ENCODE results near the gene PTPN3. TPM values are rescaled to one million over a fixed set of nuclear protein-coding genes. Genes with fewer than 3 reads are reported as not detected.

PTPN3 gene
- total and polyA plus RNA-seq, 12 donors: 3.1 to 70.7 (median 49.6) TPM

- ATAC-seq (peak in 1 of 8 donors; percentile 35), DNase-seq (no peak)
- Histone ChIP-seq H3K9me3 (no peaks in the 10 kb centered on the region), H3K27me3 (peaks cover 0 to 4% (median 0%) of the 10 kb centered on the region in 7 donors), H3K27ac (no peak overlapping the region), H3K4me1 (no peaks in the 10 kb centered on the region), H3K36me3 (no peaks in the 10 kb centered on the region), H3K4me3 (no peak overlapping the region)
- 57 to 58% methylated on average over 4 of the region's 4 CpGs for WGBS, 2 donors
- TF ChIP-seq CTCF (IDR thresholded peaks at IDR 0.05): no peak
- intact Hi-C loops (cut with DNase I): loop anchor here in 1 of 10 donors (10.0 kb wide), 1 partner anchor 65 kb away; no protein-coding TSS in a partner anchor
Observed at GRCh38 chr9:109509611-109510010, 11.5 kb upstream of the PTPN3 start.

- H3K4me3 ChIP-seq: no peak overlapping the region
- peak in 7 of 8 donors; percentile 9 to 63 (median 42) for ATAC-seq
- WGBS, 2 donors: 65 to 69% methylated on average over 9 of the region's 9 CpGs
- no peaks in the 10 kb centered on the region for H3K36me3 ChIP-seq
- no peak for DNase-seq
- no peaks in the 10 kb centered on the region for H3K4me1 ChIP-seq
- intact Hi-C loops (cut with DNase I): no loop called here
- H3K27me3 ChIP-seq: peaks cover 0 to 7% (median 0%) of the 10 kb centered on the region in 7 donors
- TF ChIP-seq CTCF (IDR thresholded peaks at IDR 0.05): no peak
- H3K9me3 ChIP-seq: no peaks in the 10 kb centered on the region
- H3K27ac ChIP-seq: no peak overlapping the region
Observed at GRCh38 chr9:109507421-109507838, 9.3 kb upstream of the PTPN3 start.

- Histone ChIP-seq H3K4me1 (no peaks in the 10 kb centered on the region), H3K27me3 (peaks cover 0 to 17% (median 0%) of the 10 kb centered on the region in 7 donors), H3K36me3 (no peaks in the 10 kb centered on the region), H3K4me3 (no peak overlapping the region), H3K27ac (no peak overlapping the region), H3K9me3 (no peaks in the 10 kb centered on the region)
- WGBS, 2 donors: 58 to 59% methylated on average over 3 of the region's 3 CpGs
- DNase-seq: no peak
- no peak for TF ChIP-seq CTCF (IDR thresholded peaks at IDR 0.05)
- peak in 4 of 8 donors; percentile 42 to 49 (median 44) for ATAC-seq
- intact Hi-C loops (cut with DNase I): no loop called here
Observed at GRCh38 chr9:109506097-109506712, 8.1 kb upstream of the PTPN3 start.

GRCh38 chr9:109504689-109505088 lies 6.6 kb upstream of the PTPN3 start:
- WGBS, 2 donors: 72 to 79% methylated on average over 5 of the region's 5 CpGs

More at GRCh38 chr9:109504689-109505088, 6.6 kb upstream of the PTPN3 start:
- H3K27me3 ChIP-seq: peaks cover 0 to 32% (median 5%) of the 10 kb centered on the region in 7 donors
- TF ChIP-seq CTCF (IDR thresholded peaks at IDR 0.05): no peak
- no peaks in the 10 kb centered on the region for H3K36me3 ChIP-seq
- ATAC-seq (no peak), DNase-seq (no peak)
- H3K4me1 ChIP-seq: peaks cover 0 to 6% (median 0%) of the 10 kb centered on the region in 9 donors
- no peak overlapping the region for H3K27ac ChIP-seq
- H3K4me3 ChIP-seq: no peak overlapping the region
- intact Hi-C loops (cut with DNase I): no loop called here
- no peaks in the 10 kb centered on the region for H3K9me3 ChIP-seq

Measured in heart right ventricle (tissue), 16 donors.